MM.1S (cell line): Measurements from ENCODE around the gene SLC25A24.

Source experiments
- DNase-seq: peaks from one replicate; pipeline ENCODE4 v3.0.0-alpha.2; 2015
- H2AFZ ChIP-seq: fragments of 300-600 bp; sonication (generic); 2 replicates; pipeline ENCODE4 v1.6.0; 2016; ENCODE audit warnings: antibody characterized with exemption, low read length
- H3F3A ChIP-seq: fragments of 300-600 bp; sonication (generic); 2 replicates; pipeline ENCODE4 v1.6.1; 2016; ENCODE audit warnings: mild to moderate bottlenecking, antibody characterized with exemption, low read length, moderate library complexity, mixed read lengths; ENCODE audit not compliant: insufficient read depth
- H3K27ac ChIP-seq: fragments of 300-600 bp; sonication (generic); 2 replicates; pipeline ENCODE4 v1.5.1; 2016; ENCODE audit warnings: mild to moderate bottlenecking, low read length
- H3K27me3 ChIP-seq: fragments of 300-600 bp; sonication (generic); replicated peaks from 2 replicates; pipeline ENCODE4 v1.6.0; 2016; ENCODE audit warnings: low read length; ENCODE audit not compliant: insufficient read depth
- H3K36me3 ChIP-seq: fragments of 300-600 bp; sonication (generic); replicated peaks from 2 replicates; pipeline ENCODE4 v1.6.1; 2016; ENCODE audit warnings: mild to moderate bottlenecking, low read length, mixed read lengths; ENCODE audit not compliant: insufficient read depth
- H3K4me1 ChIP-seq: fragments of 300-600 bp; sonication (generic); 2 replicates; pipeline ENCODE4 v1.6.1; 2016; ENCODE audit warnings: low read length, mixed read lengths
- H3K4me2 ChIP-seq: fragments of 300-600 bp; sonication (generic); 2 replicates; pipeline ENCODE4 v1.6.0; 2016; ENCODE audit warnings: low read depth, low read length
- H3K4me3 ChIP-seq: fragments of 300-600 bp; sonication (generic); 2 replicates; pipeline ENCODE4 v1.5.1; 2016; ENCODE audit warnings: low read length, mixed read lengths
- H3K79me2 ChIP-seq: fragments of 300-600 bp; sonication (generic); 2 replicates; pipeline ENCODE4 v1.6.1; 2016; ENCODE audit warnings: mixed run types, low read length, mixed read lengths
- H3K9ac ChIP-seq: fragments of 300-600 bp; sonication (generic); 2 replicates; pipeline ENCODE4 v1.6.1; 2016; ENCODE audit warnings: low read length, mixed read lengths
- H3K9me2 ChIP-seq: fragments of 300-600 bp; sonication (generic); replicated peaks from 2 replicates; pipeline ENCODE4 v1.6.1; 2016; ENCODE audit warnings: mild to moderate bottlenecking, low read length, mixed read lengths; ENCODE audit not compliant: insufficient read depth
- H3K9me3 ChIP-seq: fragments of 300-600 bp; sonication (generic); replicated peaks from 2 replicates; pipeline ENCODE4 v1.6.1; 2016; ENCODE audit warnings: mild to moderate bottlenecking, low read length, mixed read lengths; ENCODE audit not compliant: insufficient read depth
- H4K20me1 ChIP-seq: fragments of 300-600 bp; sonication (generic); 2 replicates; pipeline ENCODE4 v1.6.1; 2016; ENCODE audit warnings: mild to moderate bottlenecking, low read length, moderate library complexity, mixed read lengths; ENCODE audit not compliant: insufficient read depth
- EZH2 ChIP-seq: fragments of 300-600 bp; sonication (generic); optimal IDR thresholded peaks from 2 replicates; pipeline ENCODE3; 2017; ENCODE audit warnings: low read depth, mild to moderate bottlenecking, antibody characterized with exemption, low read length, mixed read lengths
- EZH2phosphoT487 ChIP-seq: fragments of 300-600 bp; sonication (generic); IDR thresholded peaks from 2 replicates; pipeline ENCODE4 v1.6.1; 2018; ENCODE audit warnings: antibody characterized with exemption, low read length
- TF ChIP-seq, protein P1 (sequence below): fragments of 300-600 bp; sonication (generic); IDR thresholded peaks from 2 replicates; pipeline ENCODE4 v1.5.1; 2016; ENCODE audit warnings: antibody characterized with exemption, low read length, mixed read lengths

Gene SLC25A24

GRCh38 chr1:108158893-108159453 is 41.2 kb downstream of the SLC25A24 start:
- Histone ChIP-seq H4K20me1 (no peaks in the 10 kb centered on the region), H3K79me2 (no peaks in the 10 kb centered on the region), H3K4me1 (no peaks in the 10 kb centered on the region), H2AFZ (no peak overlapping the region), H3K27ac (no peak overlapping the region), H3F3A (no peaks in the 10 kb centered on the region), H3K4me3 (no peak overlapping the region), H3K4me2 (no peak overlapping the region), H3K9ac (no peak overlapping the region), H3K9me2 (no peaks in the 10 kb centered on the region), H3K36me3 (no peaks in the 10 kb centered on the region), H3K9me3 (no peaks in the 10 kb centered on the region), H3K27me3 (no peaks in the 10 kb centered on the region)
- TF ChIP-seq EZH2 (no peak), EZH2phosphoT487 (no peak)
- TF ChIP-seq, protein P1, sequence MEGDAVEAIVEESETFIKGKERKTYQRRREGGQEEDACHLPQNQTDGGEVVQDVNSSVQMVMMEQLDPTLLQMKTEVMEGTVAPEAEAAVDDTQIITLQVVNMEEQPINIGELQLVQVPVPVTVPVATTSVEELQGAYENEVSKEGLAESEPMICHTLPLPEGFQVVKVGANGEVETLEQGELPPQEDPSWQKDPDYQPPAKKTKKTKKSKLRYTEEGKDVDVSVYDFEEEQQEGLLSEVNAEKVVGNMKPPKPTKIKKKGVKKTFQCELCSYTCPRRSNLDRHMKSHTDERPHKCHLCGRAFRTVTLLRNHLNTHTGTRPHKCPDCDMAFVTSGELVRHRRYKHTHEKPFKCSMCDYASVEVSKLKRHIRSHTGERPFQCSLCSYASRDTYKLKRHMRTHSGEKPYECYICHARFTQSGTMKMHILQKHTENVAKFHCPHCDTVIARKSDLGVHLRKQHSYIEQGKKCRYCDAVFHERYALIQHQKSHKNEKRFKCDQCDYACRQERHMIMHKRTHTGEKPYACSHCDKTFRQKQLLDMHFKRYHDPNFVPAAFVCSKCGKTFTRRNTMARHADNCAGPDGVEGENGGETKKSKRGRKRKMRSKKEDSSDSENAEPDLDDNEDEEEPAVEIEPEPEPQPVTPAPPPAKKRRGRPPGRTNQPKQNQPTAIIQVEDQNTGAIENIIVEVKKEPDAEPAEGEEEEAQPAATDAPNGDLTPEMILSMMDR = no peak
- no peak for DNase-seq

DNA sequence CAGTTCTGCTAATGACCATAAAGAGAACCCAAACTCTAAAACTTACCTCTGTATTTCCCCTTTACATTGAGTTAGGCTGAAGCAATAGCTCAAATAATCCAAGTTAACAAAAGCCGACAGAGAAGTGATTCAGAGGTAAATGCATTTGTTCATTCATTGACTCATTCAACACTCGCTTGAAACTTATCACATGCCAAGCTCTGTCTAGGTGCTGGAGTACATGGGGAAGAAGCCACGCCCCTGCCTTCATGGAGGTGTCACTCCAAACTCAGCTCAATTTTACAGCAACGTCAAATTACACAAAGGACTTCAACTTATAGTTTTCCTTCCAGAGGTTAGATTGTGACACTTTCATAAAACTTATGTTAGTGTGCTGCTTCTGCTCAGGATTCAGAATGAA is 45.8 kb downstream of the SLC25A24 start:
- DNase-seq = no peak
- Histone ChIP-seq H3K27ac (no peak overlapping the region), H3F3A (no peaks in the 10 kb centered on the region), H3K79me2 (no peaks in the 10 kb centered on the region), H3K4me2 (no peak overlapping the region), H3K36me3 (no peaks in the 10 kb centered on the region), H3K4me3 (no peak overlapping the region), H4K20me1 (no peaks in the 10 kb centered on the region), H3K27me3 (no peaks in the 10 kb centered on the region), H3K9me3 (no peaks in the 10 kb centered on the region), H3K9me2 (no peaks in the 10 kb centered on the region), H2AFZ (no peak overlapping the region), H3K4me1 (no peaks in the 10 kb centered on the region), H3K9ac (no peak overlapping the region)
- TF ChIP-seq, protein P1 = no peak
- TF ChIP-seq EZH2phosphoT487 = no peak
- no peak for TF ChIP-seq EZH2

DNA sequence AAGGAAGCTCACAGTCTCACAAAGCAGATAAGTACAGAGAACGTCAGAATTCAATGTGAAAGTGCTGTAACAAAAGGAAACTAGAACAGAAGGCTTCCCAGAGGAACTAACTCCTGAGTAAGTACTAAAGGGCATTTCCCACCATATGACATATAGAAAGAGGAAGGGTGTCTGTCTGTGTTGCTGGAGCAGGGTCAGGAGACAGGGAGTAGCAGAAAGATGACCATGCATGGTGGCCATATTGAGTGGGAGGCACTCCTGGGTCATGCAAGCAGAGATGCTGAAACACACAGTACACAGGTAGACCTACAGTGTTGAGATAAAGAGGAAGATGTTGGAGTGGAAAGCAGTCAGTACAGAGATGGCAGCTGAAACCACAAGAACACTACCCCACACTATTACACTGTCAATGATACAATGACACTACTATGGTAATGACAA is 47.3 kb downstream of the SLC25A24 start:
- Histone ChIP-seq H3K9me2 (no peaks in the 10 kb centered on the region), H3F3A (no peaks in the 10 kb centered on the region), H3K9me3 (no peaks in the 10 kb centered on the region), H2AFZ (no peak overlapping the region), H3K4me3 (no peak overlapping the region), H3K79me2 (no peaks in the 10 kb centered on the region), H3K4me1 (no peaks in the 10 kb centered on the region), H4K20me1 (no peaks in the 10 kb centered on the region), H3K27ac (no peak overlapping the region), H3K36me3 (no peaks in the 10 kb centered on the region), H3K27me3 (no peaks in the 10 kb centered on the region), H3K4me2 (no peak overlapping the region), H3K9ac (no peak overlapping the region)
- TF ChIP-seq EZH2 (no peak), EZH2phosphoT487 (no peak)
- TF ChIP-seq, protein P1 = no peak
- no peak for DNase-seq
